Measurements from ENCODE around the gene NR3C2. TPM values are rescaled to one million over a fixed set of nuclear protein-coding genes. Genes with fewer than 3 reads are reported as not detected.

NR3C2 gene
- total and polyA plus RNA-seq, 2 experiments from 2014 or later: 1.2 to 3.0 TPM

- no peak overlapping the region for H2AFZ ChIP-seq
- no peaks in the 10 kb centered on the region for H3K27me3 ChIP-seq (ENCODE audit: insufficient read depth)
- H3K36me3 Mint-ChIP-seq (ENCODE audit: low read depth): no peaks in the 10 kb centered on the region
- ATAC-seq (no peak), DNase-seq (ENCODE audit: low spot score) (no peak)
- no peaks in the 10 kb centered on the region for H3K9me3 Mint-ChIP-seq
- TF ChIP-seq ZNF331 (CRISPR knock-in tag; IDR thresholded peaks at IDR 0.05; ENCODE audit: low read depth): no peak
- no peak for TF ChIP-seq JUNB (IDR thresholded peaks at IDR 0.05; ENCODE audit: unreplicated experiment)
- TF ChIP-seq ETS1 (IDR thresholded peaks at IDR 0.05): no peak
- TF ChIP-seq EZH2 (IDR thresholded peaks at IDR 0.05; ENCODE audit: low read depth, unreplicated experiment): no peak
- TF ChIP-seq REST (IDR thresholded peaks at IDR 0.05; ENCODE audit: unreplicated experiment): no peak
- no peak for TF ChIP-seq NANOG (IDR thresholded peaks at IDR 0.05; ENCODE audit: borderline replicate concordance)
- TF ChIP-seq CTCF (conservative IDR thresholded peaks at IDR 0.05; ENCODE audit: low read depth in 2 of 2): no peak
- TF ChIP-seq EZH2phosphoT487 (IDR thresholded peaks at IDR 0.05; ENCODE audit: unreplicated experiment): no peak
- H3K4me3 ChIP-seq: no peak overlapping the region
- no peaks in the 10 kb centered on the region for H3F3A ChIP-seq (replicated peaks; ENCODE audit: low read depth)
- H3K79me2 ChIP-seq (replicated peaks; ENCODE audit: insufficient read depth): no peaks in the 10 kb centered on the region
- no peak overlapping the region for H3K27ac ChIP-seq (ENCODE audit: low read depth)
- peaks cover 5% of the 10 kb centered on the region; the same call in 1 of the 2 replicates for H3K4me1 ChIP-seq (ENCODE audit: insufficient read depth)
- H3K27me3 Mint-ChIP-seq (ENCODE audit: insufficient read depth, low read depth, poor library complexity): no peaks in the 10 kb centered on the region
- peaks cover 1% of the 10 kb centered on the region for H3K4me1 Mint-ChIP-seq
- H3K4me3 Mint-ChIP-seq: no peak overlapping the region
- H3K27ac Mint-ChIP-seq: no peak overlapping the region
- H3K4me2 ChIP-seq: no peak overlapping the region
- 0 out of 2 replicates have a peak, but pooled peaks cover 4% of the 10 kb centered on the region for H3K9me2 ChIP-seq (ENCODE audit: insufficient read depth)
- H3K36me3 ChIP-seq (ENCODE audit: insufficient read depth): no peaks in the 10 kb centered on the region
- H4K20me1 ChIP-seq (replicated peaks; ENCODE audit: insufficient read depth): no peaks in the 10 kb centered on the region
These were observed 187.4 kb downstream of the NR3C2 start for GRCh38 chr4:148254621-148255343.
